Suppressor macrophage treated with lipopolysaccharide for 1 hour (primary cell): ENCODE data around the gene GJA8.
A peak's percentile ranks its signal among the peaks of the same experiment; 100 is the strongest.
"Not testable (repeated sequence)": the region's sequence is repeated elsewhere in the genome, so short reads cannot be mapped to it uniquely, and the experiment has no call there.

ENCODE experiments used
- DNase-seq, 3 donors: peaks; one replicate each; pipeline ENCODE4 v3.0.0-alpha.2; 2020 to 2022

GJA8 gene

DNA sequence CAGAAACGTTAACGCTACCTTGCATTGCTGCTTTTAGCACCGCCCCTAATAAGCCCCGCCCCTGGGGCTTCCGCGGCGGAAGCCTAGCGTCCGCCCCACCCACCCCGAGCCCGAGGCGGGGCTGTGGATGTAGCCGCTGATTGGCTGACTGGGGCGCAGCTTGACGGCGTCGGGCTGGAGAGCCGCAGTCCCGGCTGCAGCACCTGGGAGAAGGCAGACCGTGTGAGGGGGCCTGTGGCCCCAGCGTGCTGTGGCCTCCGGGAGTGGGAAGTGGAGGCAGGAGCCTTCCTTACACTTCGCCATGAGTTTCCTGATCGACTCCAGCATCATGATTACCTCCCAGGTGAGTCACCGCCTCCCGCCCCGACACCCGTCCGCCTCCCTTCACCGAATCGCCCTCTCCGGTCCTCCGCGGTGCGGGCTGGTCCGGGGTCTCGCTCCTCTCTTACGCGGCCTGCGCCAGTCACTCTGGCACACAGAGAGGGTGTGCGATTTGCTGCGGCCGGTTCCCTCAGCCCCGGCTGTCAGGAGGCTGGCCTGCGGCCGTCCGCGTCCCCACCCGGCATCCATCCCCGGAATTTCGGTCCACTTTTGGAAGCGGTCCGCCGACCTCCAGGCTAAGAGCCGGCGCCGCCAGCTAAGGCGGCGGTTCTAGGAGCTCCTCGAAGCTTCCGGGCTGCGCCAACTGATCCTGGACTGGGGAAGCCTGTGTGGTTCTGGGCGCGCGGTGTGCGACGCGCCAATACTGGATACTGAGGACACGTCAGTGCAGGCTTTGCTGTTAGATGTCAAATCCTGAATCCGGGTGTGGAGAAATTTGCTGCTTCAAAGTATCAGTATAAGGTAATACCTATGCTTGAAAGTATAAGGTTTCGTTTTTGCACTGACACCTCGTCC, 25.9 kb downstream of the GJA8 start, which contains the start of gene GPR89B:
Gene GPR89B, plus strand, starts transcription at position 185 of the 897 bp plus-strand sequence. Its CDS starts 117 bp downstream, at position 302.
- peak; percentile 87 to 95 (median 93) for DNase-seq

- DNase-seq, result not testable (repeated sequence)
Observed at GRCh38 chr1:147931137-147931536, 28.5 kb downstream of the GJA8 start.

DNA sequence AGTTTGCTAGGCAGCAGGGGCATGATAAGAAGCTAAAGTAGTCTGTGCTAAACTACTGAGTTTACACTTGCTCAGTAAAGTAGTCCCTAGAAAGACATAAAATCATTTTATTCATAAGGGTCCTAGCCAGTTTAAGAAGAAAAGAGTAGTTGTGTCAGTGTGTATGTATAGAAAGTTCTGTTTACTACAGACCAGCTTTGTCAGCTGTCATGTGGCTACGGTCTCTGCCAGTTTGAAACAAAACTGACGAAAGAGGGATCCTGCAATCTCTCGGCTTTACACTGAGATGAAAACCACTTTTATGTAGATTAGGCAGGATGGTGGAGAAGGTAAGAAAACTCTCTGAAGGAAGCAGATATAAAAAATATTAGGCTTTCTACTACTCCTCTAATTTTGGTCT, 32.7 kb downstream of the GJA8 start:
- not testable (repeated sequence) for DNase-seq

DNA sequence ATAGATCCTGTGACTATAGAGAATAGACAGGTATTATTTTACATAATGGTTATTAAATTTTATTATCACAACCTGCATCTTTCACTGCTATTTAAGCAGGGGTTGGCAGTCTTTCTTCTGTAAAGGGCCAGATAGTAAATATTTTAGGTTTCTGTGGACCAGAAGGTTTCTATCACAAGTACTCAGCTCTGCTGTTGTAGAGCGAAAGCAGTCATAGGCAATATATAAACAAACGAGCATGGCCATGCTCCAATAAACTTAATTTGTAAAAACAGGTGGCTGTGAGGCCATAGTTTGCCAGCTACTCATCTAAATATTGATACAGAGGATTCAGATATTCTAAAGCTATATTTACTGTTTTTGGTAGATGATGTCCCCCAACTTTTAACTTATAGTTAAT, 37.9 kb downstream of the GJA8 start:
- not testable (repeated sequence) for DNase-seq

DNA sequence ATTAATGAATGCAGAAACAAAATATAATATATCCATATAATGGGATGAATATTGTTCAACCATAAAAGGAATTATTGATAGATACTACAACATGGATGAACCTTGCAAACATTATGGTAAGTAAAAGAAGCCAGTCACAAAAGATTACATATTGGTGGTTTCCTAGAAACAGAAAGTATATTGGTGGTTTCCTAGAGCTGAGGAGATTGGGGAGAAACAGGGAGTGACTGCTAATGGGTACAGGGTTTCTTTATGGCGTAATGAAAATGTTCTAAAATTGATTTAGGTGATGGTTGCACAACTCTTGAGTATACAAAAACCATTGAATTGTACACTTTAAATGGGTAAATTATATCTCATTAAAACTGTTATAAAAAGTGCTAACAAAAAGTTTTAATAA, 40.0 kb downstream of the GJA8 start:
- DNase-seq, result not testable (repeated sequence)

DNA sequence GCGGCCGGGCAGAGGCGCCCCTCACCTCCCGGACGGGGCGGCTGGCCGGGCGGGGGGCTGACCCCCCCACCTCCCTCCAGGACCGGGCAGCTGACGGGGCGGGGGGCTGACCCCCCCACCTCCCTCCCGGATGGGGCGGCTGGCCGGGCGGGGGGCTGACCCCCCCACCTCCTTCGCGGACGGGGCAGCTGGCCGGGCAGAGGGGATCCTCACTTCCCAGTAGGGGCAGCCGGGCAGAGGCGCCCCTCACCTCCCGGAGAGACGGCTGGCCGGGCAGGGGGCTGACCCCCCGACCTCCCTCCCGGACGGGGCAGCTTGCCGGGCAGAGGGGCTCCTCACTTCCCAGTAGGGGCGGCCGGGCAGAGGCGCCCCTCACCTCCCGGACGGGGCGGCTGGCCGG, 46.9 kb downstream of the GJA8 start:
- DNase-seq, result not testable (repeated sequence)
